Testis (tissue), 2 donors: Measurements from ENCODE around the gene SLIT3.

ENCODE experiments used
- CTCF ChIP-seq, 3 experiments: fragments of 450-650 bp in 2 of 3; fragments of 200-600 bp in 1 of 3; sonication (generic) in 1 of 3; IDR thresholded peaks; one replicate each; pipeline ENCODE4 v1.5.1; 2016 to 2019; ENCODE audit warnings: antibody characterized with exemption in 3 of 3, mild to moderate bottlenecking in 2 of 3, moderate library complexity in 1 of 3
- POLR2A ChIP-seq: fragments of 450-650 bp; IDR thresholded peaks from one replicate; pipeline ENCODE4 v1.6.1; 2017; ENCODE audit warnings: antibody characterized with exemption, mild to moderate bottlenecking, moderate library complexity

- no peak for TF ChIP-seq CTCF (IDR thresholded peaks at IDR 0.05)
- TF ChIP-seq POLR2A: no peak
Measured at GRCh38 chr5:168895295-168896071, 405.5 kb downstream of the SLIT3 start.
